HG02642 (cell line): ENCODE measurements around the gene BAIAP2L2.
"Not testable (repeated sequence)": the region's sequence is repeated elsewhere in the genome, so short reads cannot be mapped to it uniquely, and the experiment has no call there.

Experiments used
- ATAC-seq: cut with Tn5 transposase; IDR thresholded peaks from one replicate; pipeline ENCODE4 v1.9.1; 2021; ENCODE audit warnings: mild to moderate bottlenecking; ENCODE audit not compliant: unreplicated experiment, poor library complexity

Gene BAIAP2L2, protein sequence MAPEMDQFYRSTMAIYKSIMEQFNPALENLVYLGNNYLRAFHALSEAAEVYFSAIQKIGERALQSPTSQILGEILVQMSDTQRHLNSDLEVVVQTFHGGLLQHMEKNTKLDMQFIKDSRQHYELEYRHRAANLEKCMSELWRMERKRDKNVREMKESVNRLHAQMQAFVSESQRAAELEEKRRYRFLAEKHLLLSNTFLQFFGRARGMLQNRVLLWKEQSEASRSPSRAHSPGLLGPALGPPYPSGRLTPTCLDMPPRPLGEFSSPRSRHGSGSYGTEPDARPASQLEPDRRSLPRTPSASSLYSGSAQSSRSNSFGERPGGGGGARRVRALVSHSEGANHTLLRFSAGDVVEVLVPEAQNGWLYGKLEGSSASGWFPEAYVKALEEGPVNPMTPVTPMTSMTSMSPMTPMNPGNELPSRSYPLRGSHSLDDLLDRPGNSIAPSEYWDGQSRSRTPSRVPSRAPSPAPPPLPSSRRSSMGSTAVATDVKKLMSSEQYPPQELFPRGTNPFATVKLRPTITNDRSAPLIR

DNA sequence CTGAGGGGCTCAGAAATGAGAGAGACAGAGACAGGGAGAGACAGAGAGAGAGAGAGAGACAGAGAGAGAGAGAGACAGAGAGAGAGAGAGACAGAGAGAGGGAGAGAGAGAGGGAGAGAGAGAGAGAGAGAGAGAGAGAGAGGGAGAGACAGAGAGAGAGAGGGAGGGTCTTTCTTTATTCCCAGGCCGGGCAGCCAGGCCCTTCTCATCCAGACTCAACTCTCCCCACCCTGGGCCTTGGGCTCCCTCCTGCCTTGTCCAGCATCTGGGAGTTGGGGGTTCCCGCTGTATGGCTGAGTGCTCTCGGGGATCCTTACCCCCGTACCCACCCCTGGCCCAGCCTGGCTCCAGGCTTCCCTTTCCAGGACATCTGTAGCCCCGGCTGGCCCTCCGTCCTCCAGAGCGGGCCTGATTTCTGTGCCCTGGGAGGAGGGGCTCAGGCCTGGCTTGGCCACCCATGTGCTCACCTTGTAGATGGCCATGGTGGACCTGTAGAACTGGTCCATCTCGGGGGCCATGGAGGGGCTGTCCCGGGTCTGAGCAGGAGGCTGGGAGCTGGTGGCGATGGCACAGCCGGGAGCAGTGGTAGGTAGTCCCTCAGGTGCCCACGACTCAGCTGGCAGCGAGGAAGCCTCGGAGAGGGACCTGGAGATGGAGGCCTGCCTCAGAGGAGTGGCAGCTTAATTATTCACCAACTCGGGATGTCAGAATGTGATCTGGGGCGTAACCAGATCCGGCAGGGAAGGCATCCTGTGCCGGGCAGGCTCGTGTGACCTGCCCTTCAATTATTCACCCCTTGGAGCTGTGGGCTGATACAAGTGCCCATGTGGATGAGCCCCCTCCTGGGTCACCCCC is at the start of gene BAIAP2L2:
Gene BAIAP2L2 (minus strand): TSS at position 677 of the 855 bp plus-strand sequence. CDS start 159 bp downstream, at position 518.
- no peak for ATAC-seq

- ATAC-seq: no peak
These were observed 45.2 kb upstream of the BAIAP2L2 start for GRCh38 chr22:38155703-38156102.

- ATAC-seq: not testable (repeated sequence)
These were observed 44.1 kb upstream of the BAIAP2L2 start for GRCh38 chr22:38154563-38154915.

DNA sequence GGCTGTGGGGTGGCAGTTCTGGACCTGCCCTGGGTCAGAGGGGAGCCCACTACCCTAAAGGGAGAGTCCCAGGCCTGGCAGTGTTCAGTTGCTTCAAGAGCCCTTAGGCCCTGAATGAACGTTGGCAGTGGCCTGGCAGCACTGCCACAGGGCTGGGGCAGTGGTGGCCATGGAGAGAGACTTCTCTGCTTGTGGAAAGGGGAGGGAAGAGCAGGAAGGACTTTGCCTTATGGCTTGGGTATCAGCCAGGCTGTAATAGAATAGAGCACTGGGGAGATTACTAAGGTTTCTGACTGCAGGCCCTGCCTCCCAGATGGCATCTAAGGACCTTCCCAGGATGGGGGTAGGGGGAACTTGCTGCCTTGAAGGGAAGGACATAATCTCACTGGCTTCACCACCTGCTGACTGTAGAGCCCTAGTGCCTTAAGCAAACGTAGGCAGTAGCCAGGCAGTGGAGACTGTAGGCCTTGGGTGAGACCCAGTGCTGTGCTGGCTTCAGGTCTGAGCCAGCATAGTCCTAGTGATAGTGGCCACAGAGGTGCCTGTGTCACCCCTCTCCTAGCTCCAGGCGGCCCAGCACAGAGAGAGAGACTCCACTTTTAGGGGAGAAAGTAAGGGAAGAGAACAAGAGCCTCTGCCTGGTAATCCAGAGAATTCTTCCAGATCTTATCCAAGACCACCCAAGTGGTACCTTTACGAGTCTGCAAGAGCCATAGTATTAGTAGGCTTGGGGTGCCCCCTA is 43.5 kb upstream of the BAIAP2L2 start:
- no peak for ATAC-seq

- ATAC-seq: no peak
These were observed 40.6 kb upstream of the BAIAP2L2 start for GRCh38 chr22:38151126-38151500.

DNA sequence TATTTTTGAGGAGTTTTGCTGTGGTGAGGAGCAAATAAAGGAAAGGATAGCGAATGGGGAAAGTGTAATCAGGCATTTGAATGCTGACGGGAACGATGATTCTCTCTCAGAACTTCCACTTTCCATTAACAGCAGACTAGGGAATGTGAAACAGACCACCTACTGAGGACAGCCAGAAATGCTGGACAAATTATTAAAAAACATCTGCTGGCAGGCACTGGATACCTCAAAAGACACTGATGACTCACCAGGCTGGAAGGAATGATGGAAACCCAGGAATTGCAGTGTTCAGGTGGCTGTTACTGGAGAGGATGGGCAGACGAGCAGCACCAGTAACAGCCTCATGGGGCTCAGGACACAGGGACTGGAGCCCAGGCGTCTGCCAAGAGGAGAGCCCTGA is 37.8 kb upstream of the BAIAP2L2 start:
- no peak for ATAC-seq

DNA sequence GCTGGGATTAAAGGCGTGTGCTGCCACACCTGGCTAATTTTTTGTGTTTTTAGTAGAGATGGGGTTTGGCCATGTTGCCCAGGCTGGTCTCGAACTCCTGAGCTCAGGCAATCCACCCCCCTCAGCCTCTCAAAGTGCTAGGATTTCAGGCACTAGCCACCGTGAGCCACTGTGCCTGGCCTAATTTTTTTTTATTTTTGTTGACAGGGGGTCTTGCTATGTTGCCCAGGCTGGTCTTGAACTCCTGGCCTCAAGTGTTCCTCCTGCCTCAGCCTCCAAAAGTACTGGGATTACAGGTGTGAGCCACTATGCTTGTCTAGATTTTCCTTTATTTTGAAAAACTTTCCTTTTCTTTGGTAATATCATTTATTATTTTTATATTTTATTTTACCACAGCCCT is 35.7 kb upstream of the BAIAP2L2 start:
- not testable (repeated sequence) for ATAC-seq

GRCh38 chr22:38144025-38144405 is 33.5 kb upstream of the BAIAP2L2 start:
- no peak for ATAC-seq

DNA sequence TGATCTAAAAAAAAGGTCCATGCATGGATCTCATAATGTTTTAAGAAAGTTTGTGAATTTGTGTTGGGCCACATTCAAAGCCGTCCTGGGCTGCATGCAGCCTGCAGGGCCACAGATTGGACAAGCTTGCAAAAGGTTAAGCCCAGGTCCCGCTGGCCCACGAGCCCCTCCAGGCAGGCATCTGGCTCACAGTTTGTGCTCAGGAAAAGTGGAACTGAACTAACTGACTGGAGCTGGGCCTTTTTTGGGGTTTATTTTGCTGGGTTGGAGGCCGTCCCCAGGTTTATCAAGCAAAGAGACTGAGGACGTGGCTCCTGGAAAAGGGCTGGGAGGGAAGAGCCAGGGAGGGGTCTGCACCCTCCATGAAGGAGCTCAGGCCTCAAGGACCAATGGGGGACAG is 32.1 kb upstream of the BAIAP2L2 start:
- no peak for ATAC-seq

GRCh38 chr22:38141217-38141973 is 30.9 kb upstream of the BAIAP2L2 start:
- no peak for ATAC-seq

DNA sequence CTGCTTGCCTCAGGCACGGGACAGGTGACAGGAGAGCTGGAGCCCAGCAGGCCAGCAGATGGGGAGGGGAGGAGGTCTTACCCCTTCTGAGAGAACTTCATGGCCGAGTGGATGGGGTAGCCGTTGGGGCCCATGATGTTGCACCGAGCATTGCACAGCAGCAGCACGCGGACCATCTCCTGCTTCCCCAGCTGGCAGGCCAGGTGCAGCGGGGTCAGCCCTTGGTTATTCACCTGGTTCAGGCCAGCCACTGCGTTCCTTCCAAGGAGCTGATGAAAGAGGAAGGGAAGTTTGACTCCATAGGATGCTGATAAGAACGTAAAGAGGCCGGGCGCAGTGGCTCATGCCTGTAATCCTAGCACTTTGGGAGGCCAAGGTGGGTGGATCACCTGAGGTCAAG is 29.4 kb upstream of the BAIAP2L2 start:
- no peak for ATAC-seq

DNA sequence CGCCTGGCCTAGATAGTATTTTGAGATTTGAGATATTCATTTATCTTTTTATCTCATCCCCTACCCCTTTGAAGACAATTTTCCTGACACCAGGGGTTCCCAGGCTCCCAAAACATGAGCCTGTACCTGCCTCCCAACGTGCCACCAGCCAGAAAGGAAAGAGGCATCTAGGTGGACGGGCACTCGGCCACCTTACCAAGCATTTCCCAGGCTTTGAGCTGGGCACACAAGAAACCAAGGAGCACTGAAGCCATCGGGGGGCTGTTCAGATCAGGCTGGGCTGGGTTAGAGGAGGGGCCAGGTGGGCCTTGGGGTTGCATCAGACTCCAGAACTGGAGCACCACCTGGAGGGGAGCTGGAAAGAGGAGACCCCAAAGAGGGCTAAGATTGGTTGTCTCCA is 28.5 kb upstream of the BAIAP2L2 start:
- ATAC-seq: no peak

DNA sequence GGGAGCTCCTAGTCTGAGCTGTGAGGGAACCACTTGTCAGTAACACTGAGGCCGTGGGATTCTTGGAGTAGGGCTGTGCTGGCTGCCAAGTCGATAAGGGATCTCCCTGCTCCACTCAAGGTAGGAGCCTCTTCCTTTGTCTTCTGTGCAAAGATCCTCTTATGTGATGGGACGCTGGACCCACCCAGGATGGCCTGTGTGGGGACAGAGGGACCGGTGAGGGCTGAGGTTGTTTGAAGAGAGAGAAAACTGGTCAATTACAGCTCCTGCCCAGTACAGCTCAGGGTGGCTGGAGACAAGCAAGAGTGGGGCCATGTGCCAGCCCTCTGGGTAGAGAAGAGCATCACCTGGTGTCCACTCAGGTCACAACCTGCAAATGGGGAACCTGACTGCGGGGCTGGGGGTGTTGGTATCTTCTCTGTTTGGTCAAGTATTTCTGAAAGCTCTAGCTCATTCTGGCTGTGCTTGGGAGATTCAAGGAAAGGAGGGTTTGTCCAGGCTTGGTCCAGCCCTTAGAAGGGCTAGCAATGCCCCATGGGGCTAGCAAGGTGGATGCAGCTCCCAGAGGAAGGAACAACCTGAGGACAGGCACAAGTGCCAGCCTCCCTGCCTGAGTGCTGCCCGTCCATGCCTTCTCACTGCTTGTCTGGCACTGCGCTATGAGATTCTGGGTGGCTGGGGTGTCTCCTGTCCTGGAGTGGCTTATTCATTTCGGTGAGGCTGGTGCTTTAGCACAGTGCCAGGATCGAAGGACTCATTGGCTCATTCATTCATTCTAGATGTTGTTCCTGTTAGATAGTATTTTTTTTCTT is 27.6 kb upstream of the BAIAP2L2 start:
- ATAC-seq: no peak

DNA sequence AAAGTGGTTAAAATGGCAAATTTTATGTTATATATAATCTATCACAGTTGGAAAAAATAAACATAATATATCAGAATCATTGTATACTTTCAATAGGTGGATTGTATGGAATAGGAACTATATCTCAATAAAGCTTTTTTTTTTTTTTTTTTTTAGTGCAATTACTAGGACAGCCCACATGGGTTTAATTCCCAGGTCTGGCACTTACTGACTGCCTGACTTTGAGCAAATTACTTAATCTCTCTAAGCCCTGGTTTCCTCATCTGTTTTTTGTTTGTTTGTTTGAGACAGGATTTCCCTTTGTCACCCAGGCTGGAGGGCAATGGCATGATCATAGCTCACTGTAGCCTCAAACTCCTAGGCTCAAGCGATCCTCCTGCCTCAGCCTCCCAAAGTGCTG is 26.1 kb upstream of the BAIAP2L2 start:
- no peak for ATAC-seq

DNA sequence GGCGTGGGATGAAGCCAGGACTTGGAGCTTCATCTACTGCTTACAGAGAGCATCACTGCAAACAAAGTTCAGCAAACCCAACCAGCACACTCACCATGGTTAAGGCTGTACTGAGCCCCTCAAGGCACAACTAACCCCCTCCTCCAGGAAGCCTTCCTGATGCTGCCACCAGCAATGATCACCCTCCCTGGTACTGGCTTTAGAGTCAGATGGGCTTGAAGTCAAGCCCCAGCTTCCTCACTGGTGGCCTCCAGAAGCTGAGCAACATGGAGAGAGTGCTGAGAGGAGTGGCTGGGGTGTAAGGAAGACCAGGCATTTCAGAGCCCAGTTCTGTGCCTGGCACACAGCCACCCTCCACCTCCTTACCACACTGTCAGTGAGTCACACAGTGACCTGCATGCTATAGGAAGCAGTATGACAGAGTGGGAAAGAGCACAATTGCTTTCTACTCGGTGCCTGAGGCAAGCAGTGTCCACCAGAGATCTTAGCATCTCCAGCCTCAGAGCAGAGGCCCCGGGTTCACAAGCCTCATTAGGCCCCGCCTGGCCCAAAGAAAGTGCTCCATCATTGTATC is 24.7 kb upstream of the BAIAP2L2 start:
- ATAC-seq: no peak

- ATAC-seq: no peak
These were observed 22.8 kb upstream of the BAIAP2L2 start for GRCh38 chr22:38133331-38133730.

GRCh38 chr22:38132794-38133193 is 22.3 kb upstream of the BAIAP2L2 start:
- ATAC-seq: no peak

DNA sequence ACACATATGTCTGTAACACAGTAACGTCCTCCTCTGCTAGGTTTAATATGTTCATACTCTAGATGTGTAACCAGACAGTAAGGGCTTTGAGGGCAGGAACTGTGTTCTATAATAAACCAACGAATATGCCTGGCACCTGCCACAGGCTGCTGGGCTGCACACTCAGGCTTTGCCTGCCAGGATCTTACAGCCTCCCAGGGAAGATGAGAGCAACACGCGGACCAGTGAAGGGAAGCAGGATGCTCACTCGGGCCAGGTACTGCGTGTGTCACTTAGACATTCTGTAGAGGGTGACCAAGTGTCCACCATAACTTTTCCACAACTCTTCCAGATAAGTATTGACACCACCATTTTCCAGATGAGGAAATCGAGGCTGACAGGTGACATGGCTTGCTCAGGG is 21.7 kb upstream of the BAIAP2L2 start:
- no peak for ATAC-seq

DNA sequence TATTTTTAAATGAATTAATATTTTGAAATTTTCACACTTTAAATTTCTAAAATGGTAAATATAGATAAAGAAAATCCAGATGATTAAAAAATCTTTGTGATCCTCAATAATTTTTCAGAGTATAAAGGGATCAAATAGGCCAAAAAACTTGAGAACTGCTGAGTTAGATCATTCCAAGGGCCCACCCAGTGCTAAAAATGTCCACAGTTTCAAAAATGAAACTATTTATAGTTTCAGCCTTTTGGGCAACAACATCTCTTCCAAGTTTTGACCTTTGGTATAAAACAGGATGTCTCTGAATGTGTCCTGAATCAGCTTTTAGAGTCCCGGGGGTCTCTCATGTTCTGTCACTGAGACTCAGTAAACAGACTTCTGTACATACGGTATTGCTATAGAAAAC is 20.9 kb upstream of the BAIAP2L2 start:
- no peak for ATAC-seq
